Mesothelial cell of epicardium (in vitro differentiated cells): ENCODE measurements around the gene HOXB7. TPM values are rescaled to one million over a fixed set of nuclear protein-coding genes. Genes with fewer than 3 reads are reported as not detected.

Experiments
- DNase-seq, 2 experiments: peaks; one replicate each; pipeline ENCODE4 v3.0.0; 2021; ENCODE audit warnings: low spot score in 2 of 2; ENCODE audit not compliant: unreplicated experiment in 2 of 2
- H3K27ac Mint-ChIP-seq: 2 replicates; pipeline ENCODE4 v1.8.0; 2021; ENCODE audit warnings: mixed read lengths
- H3K27me3 Mint-ChIP-seq: 2 replicates; pipeline ENCODE4 v1.8.0; 2021; ENCODE audit warnings: low read depth, mixed read lengths
- H3K36me3 Mint-ChIP-seq: 2 replicates; pipeline ENCODE4 v1.8.0; 2021; ENCODE audit warnings: mixed read lengths
- H3K4me1 Mint-ChIP-seq: 2 replicates; pipeline ENCODE4 v1.8.0; 2021; ENCODE audit warnings: mixed read lengths
- H3K4me3 Mint-ChIP-seq: 2 replicates; pipeline ENCODE4 v1.8.0; 2021; ENCODE audit warnings: mild to moderate bottlenecking, moderate library complexity, mixed read lengths
- H3K9me3 Mint-ChIP-seq: 2 replicates; pipeline ENCODE4 v1.8.0; 2021; ENCODE audit warnings: mixed read lengths
- total RNA-seq: library from RNA; stranded (reverse); gene quantifications from 3 replicates; pipeline ENCODE4 v1.2.1, GENCODE V29; 2021
- TF ChIP-seq, protein P1 (sequence below): fragments of 200-600 bp; sonication (generic); IDR thresholded peaks from one replicate; pipeline ENCODE4 v1.5.0; 2021; ENCODE audit warnings: antibody characterized with exemption; ENCODE audit not compliant: unreplicated experiment

Gene HOXB7
- total RNA-seq, 1 donor from 2014 or later: 20.3 TPM

- H3K27ac Mint-ChIP-seq: no peak overlapping the region
- H3K4me3 Mint-ChIP-seq: no peak overlapping the region
- DNase-seq: no peak
- H3K4me1 Mint-ChIP-seq: peaks cover 46% of the 10 kb centered on the region
- TF ChIP-seq, protein P1, sequence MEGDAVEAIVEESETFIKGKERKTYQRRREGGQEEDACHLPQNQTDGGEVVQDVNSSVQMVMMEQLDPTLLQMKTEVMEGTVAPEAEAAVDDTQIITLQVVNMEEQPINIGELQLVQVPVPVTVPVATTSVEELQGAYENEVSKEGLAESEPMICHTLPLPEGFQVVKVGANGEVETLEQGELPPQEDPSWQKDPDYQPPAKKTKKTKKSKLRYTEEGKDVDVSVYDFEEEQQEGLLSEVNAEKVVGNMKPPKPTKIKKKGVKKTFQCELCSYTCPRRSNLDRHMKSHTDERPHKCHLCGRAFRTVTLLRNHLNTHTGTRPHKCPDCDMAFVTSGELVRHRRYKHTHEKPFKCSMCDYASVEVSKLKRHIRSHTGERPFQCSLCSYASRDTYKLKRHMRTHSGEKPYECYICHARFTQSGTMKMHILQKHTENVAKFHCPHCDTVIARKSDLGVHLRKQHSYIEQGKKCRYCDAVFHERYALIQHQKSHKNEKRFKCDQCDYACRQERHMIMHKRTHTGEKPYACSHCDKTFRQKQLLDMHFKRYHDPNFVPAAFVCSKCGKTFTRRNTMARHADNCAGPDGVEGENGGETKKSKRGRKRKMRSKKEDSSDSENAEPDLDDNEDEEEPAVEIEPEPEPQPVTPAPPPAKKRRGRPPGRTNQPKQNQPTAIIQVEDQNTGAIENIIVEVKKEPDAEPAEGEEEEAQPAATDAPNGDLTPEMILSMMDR: no peak
- no peaks in the 10 kb centered on the region for H3K9me3 Mint-ChIP-seq
- H3K27me3 Mint-ChIP-seq: peaks cover 99% of the 10 kb centered on the region
- H3K36me3 Mint-ChIP-seq: peaks cover 18% of the 10 kb centered on the region
Observed at GRCh38 chr17:48633266-48633677, 22.5 kb upstream of the HOXB7 start.

- Mint-ChIP-seq H3K9me3 (no peaks in the 10 kb centered on the region), H3K27ac (no peak overlapping the region), H3K4me1 (peaks cover 51% of the 10 kb centered on the region), H3K4me3 (peak overlapping the region; percentile 36), H3K27me3 (peaks cover 99% of the 10 kb centered on the region), H3K36me3 (peaks cover 18% of the 10 kb centered on the region)
- no peak for DNase-seq
- TF ChIP-seq, protein P1: no peak
Observed at GRCh38 chr17:48632579-48633265, 21.9 kb upstream of the HOXB7 start.

- DNase-seq: no peak
- Mint-ChIP-seq H3K27ac (no peak overlapping the region), H3K4me3 (no peak overlapping the region)
Observed at GRCh38 chr17:48631693-48632578, 21.1 kb upstream of the HOXB7 start.

DNA sequence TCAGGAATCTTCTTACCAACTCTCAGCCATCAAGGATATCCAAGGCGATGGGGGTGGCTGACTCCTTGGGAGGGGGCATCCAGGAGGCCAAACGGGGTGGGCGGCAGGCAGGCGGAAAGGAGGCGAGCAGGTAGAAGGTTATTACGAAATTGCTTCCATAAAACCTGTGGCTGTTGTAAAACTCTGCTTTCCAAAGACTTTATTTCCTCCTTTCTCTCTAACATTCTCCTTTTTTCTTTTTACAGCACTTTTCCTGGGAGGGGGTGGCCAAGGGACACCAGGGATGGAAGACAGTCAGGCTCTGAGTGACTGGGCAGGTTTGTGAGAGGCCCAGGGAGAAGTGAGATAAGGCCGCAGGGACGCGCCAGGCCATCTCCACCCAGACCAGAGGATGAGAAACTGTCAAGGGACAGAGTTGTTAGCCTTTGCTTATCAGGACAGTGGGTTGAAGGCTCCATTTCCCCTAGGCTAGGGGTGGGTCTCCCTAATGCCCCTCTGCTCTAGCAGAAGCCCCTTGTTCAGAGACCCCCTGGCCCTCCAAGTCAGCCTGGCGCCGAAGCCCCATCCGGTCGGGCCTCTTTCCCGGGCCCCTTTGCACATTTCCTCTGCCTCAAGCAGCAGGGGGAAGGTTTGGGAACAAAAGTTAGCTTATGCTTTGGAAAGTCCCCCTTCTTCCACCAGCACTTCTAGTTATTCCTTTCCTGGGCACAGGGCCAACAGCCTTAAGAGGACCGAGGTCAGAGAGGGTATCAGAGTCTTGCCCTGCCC is 20.3 kb upstream of the HOXB7 start:
- H3K4me1 Mint-ChIP-seq: peaks cover 45% of the 10 kb centered on the region
- peaks cover 18% of the 10 kb centered on the region for H3K36me3 Mint-ChIP-seq
- H3K27me3 Mint-ChIP-seq: peaks cover 96% of the 10 kb centered on the region
- no peaks in the 10 kb centered on the region for H3K9me3 Mint-ChIP-seq
- peak overlapping the region; percentile 74 for H3K27ac Mint-ChIP-seq
- no peak overlapping the region for H3K4me3 Mint-ChIP-seq
- no peak for DNase-seq
- TF ChIP-seq, protein P1: no peak

More at GRCh38 chr17:48631693-48632578, 21.1 kb upstream of the HOXB7 start:
- peaks cover 49% of the 10 kb centered on the region for H3K4me1 Mint-ChIP-seq
- H3K27me3 Mint-ChIP-seq: peaks cover 98% of the 10 kb centered on the region
- H3K9me3 Mint-ChIP-seq: no peaks in the 10 kb centered on the region
- TF ChIP-seq, protein P1: no peak
- peaks cover 18% of the 10 kb centered on the region for H3K36me3 Mint-ChIP-seq

GRCh38 chr17:48630009-48630924 is 19.4 kb upstream of the HOXB7 start:
- Mint-ChIP-seq H3K27me3 (peaks cover 91% of the 10 kb centered on the region), H3K4me1 (peaks cover 44% of the 10 kb centered on the region), H3K4me3 (no peak overlapping the region), H3K9me3 (no peaks in the 10 kb centered on the region), H3K27ac (no peak overlapping the region), H3K36me3 (peaks cover 18% of the 10 kb centered on the region)
- DNase-seq: no peak
- TF ChIP-seq, protein P1: no peak
